ENCODE results near the gene CD7.

The CD7 gene

DNA sequence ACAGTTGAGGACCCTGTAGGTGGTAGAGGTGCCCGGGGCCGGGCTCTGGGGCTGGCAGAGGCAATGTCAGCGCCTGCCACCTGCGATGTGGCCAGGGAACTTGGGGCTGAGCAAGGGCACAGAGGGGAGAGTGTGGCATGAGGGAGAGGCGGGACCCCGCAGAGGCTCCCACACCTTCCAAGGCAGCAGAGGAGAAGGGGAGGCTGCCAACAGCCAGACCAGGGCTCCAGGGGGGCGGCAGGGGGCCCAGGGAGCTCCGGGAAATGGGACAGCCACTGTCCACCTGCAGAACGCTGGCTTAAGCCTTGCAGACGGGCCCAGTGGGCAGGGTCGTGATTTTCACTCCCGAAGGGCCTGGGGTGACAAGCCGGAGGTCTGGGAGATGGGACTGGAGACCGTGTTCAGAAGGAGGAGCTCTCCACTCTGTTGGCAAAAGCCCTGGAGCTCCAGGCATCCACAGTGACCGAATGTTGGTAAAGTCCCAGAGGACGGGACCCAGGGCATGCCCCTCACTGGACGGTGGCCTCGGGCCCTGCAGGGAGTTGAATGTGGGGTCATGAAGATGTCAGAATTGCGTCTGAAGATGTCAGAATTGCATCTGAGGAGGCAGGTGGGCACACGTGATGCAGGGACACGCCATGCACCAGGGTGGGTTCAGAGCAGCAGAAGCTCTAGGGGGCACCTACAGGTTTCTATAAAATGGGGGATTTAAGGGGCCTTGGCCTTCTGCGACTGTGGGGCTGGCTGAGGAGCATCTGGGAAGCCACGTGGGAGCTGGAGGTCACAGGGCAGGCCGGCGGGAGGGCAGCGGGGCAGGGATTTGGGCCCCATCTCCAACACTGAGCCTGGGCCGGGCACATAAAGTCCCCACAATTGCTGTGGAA lies 18.6 kb downstream of the CD7 start:
- no peak for DNase-seq (ENCODE audit: low spot score)

DNA sequence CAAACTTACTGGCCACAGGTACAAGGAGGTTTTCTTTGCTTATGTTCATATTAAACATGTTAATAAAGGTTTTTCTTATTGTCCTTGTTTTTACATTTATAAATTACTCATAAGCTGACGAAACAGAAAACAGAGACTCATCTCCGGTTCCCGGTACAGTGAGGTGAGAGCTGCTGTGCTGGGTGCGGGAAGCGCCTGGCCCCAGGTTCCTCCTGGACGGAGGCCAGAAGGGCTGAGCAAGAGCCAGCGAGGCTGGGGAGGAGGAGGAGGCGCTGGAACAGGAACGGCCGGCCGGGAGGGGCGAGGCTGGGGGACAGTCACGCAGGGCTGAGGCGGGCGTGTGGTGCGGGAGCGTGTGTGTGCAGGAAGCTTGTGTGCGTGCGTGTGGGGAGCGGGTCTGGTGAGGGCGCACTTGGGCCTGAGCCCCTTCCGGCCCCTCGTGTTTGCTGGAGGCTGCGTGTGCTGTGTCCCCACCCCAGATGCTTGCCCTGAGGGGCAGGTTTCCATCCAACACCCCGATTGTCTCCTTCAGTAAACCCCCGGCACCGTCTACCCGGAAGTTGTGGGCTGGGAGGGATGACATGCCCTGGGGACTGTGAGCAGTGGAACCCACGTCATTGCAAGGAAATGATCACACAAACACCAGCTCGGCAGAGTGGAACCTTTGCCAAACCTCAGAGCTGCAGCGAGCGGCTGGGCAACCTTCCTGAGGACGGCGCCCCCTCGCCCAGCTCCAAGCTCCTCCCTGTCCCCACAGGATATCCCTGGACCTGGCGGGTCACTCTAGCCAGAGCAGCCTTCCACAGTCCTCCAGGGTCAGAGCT lies 19.5 kb downstream of the CD7 start:
- DNase-seq (ENCODE audit: low spot score) = no peak

DNA sequence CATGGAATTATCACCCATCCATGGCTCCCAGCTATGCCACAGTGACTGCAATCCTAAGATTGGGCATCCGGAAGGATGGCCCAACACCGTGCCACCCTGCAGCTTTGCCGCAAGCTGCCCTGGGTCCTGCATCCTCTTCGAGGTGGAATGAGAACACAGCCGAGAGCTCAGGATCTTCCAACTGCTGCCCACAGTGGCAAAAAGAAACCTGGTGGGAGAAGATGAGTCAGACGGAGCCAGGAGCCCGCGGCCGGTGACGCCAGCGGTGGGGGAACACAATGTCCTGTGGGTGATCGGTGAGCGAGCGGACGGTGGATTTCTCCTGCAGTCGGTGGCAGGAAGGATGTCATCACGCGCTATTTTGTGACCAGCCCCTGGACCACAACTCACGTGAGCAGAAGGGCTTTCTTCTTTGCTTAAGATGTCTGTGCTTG lies 20.1 kb downstream of the CD7 start:
- no peak for DNase-seq (ENCODE audit: low spot score)

DNA sequence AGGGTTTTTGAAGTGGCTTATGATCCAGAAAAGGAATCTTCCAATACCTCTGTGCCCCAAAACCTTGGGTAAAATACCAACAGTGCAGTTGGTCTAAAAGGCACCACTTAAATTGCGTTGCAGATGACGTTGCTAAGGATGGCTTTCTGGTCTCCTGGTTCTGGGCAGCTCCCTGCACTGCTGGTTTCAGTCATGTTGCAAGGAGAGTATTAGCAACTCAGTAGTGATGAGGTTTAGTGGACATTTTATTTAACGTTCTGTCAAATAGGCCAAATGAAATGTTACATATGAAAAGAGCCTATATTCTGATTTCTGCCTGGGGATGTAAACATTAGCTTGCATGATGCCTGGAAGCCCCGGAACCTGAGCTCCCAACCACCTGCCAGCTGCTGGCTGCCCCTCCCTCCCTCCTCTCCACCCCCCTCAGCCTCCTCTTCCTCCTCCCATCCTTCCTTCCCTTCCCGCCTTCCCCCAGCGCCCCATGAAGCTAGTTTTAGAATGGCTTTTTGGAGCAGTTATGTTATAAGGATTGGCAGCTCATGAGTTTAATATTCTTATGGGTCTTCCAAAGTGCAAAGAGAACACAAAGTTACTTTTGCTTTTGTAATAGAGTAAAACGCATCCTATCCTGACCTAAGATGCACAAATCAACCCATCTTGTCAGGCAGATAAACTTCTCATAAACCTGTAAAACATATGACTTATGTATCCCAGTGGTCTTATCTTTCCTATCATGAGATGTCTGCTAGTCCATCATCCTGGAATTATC lies 20.7 kb downstream of the CD7 start:
- DNase-seq (ENCODE audit: low spot score) = no peak

DNA sequence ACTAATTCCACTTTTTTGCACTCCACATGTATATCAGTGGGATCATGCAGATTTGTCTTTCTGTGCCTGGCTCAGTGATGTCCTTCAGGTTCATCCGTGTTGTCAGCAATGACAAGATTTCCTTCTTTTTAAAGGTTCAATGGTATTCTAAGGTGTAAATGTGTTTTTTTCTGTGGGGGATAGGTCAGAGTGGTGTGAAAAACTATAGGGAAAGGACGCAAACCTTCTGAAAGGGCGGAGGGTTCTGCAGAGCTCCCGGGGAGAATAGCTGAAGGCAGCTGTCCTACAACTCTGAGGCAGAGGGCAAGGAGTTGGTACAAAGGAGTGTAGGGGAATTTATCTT lies 22.0 kb downstream of the CD7 start:
- DNase-seq (ENCODE audit: low spot score) = no peak

DNA sequence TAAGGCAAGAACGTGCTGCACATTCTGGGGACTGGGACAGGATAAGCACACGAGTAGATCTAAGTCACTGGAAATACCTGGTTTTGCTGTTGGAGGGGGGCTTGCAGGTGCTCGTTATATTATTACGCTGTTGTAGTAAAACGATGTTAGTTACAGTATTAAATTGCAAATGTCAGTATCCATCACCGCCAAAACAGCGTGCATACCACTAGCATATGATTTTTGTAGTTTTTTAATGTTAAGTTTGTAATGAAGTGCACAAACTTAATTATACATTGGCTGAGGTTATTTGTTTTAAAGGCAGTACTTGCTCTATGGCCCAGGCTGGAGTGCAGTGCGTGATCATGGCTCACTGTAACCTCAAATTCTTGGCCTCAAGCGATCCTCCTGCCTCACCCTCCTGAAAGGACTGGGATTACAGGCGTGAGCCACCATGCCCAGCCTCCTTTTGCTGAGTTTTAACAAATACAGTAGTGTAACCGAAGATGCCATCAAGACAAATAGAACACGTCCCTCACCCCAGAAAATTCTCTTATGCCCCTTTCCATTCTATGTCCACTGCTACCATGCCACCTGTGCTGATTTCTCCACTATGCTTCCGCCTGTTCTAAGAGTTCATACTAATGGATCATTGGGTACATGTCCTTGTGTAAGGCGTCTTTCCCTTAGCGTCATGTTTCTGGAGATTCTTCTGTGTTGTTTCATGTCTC lies 23.2 kb downstream of the CD7 start:
- no peak for DNase-seq (ENCODE audit: low spot score)

DNA sequence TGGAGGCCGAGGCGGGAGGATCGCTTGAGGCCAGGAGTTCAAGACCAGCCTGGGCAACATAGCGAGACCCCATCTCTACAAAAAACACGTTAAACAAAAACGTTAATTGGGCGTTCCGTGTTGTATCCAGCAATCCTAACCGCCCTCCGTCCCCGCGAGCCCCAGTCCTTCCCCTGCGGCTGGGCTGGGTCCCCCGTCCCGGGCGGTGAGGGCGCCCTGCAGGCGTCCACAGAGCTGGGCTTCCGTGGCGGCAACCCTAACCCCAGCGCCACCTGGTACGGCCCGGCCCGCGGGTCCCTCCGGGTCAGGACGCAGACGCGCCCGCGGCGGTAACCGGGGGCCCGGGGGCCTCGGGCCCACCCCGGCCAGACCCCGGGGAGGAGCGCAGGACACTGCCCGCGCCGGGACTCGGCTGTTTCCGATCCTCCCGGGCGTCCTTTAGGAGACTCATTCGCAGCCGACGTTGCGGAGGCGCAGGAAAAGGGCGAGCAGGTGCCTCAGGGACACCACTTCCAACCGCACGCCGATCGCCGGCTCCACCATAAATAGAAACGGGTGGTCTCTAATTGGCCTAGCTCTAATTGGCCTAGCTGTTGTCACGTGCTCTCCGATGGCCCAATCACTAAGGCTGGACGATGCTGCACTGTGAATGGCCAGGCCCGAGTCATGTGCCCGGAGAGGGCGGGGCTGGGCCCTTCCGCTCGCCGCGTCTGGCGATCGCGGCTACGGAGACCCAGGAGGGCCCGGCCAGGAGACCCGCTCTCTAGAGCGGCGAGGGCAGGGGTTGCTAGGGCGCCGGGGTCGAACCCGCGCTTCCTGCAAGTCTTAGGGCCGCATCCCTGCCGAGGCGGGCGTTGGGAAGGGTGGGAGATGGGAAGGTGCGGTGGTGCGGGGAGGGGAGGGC lies 24.9 kb downstream of the CD7 start:
- peak; percentile 99 for DNase-seq (ENCODE audit: low spot score)

DNA sequence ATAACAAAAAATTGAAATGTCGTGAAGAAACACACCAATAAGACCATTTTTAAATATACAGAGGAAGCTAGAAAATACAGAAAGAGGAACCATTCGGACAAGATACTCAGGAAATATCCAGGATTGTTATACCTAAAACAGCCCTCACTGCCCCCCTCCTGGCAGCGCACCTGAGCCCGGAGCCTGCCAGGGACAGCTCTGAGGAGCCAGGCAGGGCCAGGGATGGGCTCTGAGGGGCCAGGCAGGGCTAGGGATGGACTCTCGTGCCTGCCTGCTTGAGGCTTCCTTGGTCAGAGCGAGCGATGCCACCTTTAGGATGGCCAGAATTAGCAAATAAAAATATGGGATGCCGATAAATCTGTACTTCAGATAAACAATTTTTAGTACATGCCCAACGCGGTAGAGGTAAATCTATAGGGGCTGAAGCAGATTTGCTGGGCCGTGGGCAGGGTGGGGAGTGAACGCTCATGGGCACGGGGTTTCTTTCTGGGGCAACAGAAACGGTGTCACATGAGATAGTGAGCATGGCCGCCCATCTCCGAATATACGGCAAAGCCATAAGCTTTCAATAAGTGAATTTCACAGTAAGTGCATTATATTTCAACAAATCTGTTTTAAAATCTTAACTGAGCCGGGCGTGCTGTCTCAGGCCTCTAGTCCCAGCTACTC lies 25.7 kb downstream of the CD7 start:
- no peak for DNase-seq (ENCODE audit: low spot score)

DNA sequence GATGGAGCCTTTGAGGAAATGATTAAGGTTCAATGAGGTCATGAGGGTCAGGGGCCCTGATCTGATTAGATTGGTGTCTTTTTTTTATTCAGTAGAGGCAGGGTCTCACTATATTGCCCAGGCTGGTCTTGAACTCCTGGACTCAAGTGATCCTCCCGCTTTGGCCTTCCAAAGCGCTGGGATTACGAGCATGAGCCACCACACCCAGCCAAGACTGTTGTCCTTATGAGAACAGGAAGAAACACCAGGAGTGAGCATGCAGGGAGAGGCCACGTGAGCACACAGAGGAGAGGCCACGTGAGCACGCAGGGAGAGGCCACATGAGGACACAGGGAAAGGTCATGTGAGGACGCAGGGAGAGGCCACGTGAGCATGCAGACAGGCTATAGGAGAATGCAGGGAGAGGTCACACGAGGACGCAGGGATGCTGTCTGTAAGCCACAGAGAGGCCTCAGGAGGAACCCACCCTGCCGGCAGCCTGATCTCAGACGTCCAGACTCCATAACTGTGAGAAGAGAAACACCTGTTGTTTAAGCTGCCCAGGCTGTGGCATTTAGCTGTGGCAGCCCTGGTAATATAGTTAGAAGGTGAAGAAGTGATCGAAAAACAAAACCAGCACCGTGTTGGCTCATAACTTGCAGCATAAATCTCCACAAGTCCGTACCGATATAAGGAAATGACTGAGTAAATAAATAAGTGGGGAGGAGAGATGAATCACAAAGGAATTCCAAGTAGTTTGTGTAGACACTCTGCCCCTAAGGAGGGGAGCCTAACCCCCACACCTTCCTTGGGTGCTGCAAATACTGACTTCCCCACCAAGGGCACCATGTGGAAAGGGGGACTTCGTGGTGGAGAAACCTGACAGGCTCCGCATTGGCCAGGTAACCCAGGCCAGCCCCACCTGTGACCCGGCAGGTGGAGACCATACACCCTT lies 29.3 kb downstream of the CD7 start:
- DNase-seq (ENCODE audit: low spot score) = peak; percentile 80

DNA sequence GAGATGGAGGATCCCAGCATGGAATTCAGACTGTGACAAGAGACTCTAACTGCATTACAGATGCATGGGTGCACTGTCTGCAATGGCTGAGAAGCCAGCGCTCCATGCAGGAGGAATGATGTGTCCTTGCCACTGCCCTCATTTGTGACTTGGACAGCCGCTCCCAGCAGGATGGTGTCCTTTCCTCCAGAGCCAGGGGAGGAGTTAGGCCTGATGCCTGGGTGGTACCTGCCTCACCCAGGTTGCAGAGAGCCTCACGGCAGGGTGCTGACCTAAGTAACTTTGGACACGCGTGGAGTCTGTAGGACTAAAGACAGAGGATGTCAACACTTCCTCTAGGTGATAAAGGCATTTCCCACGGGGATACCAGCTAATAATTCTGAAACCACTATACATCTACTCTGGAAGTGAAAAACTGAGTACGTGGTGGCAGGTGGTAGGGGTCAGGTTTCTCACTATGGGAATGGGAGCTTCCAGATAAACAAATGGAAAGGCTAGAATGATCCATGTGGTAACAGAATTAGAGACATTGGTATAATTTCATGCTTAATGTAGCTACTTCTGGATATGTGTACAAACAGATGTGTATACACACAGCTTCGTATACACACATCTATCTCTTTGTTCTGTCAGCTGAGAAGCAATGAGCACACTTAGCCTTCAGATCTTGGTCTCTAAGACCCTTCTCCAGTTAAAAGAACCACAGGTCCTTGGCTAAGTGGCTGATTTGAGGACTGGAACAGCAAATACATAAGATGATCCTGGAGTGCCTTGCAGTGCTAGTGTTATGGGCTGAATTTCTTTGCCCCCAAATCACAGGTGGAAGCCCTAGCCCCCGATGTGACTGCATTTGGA lies 30.2 kb downstream of the CD7 start:
- no peak for DNase-seq (ENCODE audit: low spot score)

DNA sequence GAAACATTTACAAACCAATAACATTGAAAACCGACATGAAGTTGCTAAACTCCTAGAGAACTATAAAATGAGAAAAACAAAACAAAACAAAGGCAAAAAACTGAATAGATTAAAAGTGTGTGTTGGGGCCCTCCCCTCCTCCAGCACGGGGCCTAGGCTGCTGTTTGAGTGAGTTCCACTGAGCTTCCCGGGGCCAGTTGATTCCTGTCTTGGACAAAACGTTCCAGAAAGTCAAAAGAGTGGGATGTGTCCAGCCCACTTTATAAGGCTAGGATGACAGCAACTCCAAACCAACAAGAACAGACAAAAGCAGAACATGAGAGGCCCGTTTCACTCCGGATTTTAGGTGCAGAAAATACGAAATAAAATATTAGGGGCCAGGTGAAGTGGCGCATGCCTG lies 32.3 kb downstream of the CD7 start:
- no peak for DNase-seq (ENCODE audit: low spot score)

DNA sequence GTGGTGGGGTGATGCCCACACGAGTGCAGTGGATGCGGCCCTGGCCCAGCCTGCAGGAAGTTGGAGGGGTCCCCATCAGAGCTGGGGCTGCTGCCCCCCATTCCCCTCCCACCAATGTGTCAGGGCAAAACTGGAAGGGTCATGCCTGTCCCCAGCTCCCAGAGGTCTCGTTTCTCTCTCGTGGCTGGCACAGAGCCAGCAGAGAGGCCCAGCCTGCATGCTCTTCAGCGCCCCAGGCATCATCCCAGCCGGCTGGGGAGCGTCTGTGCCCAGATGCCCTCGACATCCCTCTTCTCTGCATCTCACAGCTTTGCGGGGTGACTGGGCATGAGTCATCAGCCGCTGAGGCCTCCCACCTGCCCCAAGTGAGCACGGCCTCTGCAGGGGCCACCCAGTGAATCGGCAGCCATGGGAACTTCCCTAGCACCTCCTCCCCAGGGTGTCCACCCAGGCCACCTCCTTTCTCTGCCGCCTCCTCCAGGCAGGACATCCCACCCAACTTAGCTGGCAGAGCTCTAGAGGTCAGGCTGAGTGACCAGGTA lies 34.1 kb downstream of the CD7 start:
- DNase-seq (ENCODE audit: low spot score) = no peak

DNA sequence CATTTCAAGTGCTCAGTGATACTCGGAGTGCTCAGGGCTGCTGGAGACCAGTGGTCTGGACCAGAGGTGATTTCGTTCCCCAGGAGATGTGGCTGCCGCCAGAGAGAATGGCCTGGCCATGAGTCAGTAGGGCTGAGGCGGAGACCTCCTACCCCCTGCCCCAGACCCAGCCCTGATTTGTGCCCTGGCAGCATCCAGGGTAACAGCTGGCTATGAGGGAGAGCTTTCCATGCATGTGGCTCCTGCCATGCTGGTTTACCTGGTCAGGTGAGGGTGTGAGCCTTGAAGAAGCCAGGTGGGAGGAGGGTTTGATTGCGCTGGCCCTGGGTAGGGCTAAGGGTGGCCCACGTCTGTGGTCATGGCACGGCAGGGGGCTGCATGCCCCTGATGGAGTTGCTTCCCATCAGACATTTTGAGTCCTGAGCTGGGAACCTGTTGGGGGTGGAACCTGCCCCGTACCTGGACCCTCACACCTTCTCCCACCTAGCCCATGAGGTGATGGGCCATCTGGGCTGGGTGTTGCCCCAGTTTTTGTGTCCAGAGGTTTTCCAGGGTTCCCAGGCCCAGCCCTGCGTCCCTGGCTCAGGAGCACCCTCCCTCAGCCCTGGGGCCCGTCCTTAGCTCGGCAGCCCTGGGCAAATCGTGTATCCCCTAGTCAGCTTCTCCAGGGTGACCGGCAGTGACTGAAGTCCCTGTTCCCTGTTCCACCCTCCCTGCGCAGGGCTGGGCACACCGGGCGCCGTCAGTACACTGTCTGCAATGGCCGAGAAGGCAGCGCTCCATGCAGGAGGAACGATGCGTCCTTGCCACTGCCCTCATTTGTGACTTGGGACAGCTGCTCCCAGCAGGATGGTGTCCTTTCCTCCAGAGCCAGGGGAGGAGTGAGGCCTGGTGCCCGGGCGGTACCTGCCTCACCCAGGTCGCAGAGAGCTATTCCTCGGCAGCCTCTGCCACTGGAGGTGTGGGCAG lies 34.9 kb downstream of the CD7 start:
- DNase-seq (ENCODE audit: low spot score) = no peak

DNA sequence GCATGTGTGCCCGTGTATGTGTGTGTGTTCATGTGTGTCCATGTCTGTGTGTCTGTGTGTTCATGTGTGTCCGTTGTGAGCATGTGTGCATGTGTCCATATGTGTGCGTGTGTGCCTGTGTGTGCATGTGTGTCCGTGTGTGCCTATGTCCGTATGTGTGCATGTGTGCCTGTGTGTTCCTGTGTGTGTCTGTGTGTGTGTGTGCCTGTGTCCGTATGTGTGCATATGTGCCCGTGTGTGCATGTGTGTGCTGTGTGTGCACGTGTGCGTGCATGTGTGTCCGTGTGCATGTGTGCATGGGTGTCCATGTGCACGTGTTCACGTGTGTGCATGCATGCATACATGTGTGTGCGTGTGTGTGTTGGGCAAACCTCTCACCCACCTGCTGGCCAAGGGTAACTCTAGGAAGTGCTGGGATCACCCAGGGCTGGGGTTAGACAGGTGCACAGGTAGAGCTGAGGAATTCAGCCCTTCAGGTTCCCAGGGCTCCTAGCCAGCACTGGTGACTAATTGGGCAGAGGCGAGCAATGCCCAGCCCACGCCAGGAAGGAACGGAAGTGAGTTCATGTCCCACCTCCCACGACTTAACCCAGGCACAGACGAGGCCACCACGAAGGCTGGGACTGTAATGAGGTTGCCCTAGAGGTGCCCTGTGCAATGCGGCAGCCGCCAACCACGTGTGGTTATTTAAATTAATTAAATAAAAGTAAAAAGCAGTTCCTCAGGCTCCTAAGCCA lies 35.7 kb downstream of the CD7 start:
- no peak for DNase-seq (ENCODE audit: low spot score)

DNA sequence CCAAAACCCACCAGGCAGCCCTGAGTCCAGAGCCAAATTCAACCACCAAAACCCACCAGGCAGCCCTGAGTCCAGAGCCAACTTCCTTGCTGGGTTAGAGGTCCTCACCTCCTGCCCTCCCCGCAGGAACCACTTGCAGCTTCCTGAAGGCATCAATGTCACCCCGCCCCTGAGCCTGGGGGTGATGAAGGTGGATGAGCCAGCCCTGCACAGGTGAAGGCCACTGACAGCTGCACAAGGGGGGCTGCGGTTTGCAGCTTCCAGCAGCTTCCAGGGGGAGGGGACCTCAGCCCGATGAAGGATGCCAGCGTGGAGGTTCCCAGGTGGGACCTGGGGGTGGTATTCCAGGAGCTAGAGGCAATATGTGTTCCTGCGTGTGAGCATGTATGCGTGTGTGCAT lies 36.3 kb downstream of the CD7 start:
- no peak for DNase-seq (ENCODE audit: low spot score)

DNA sequence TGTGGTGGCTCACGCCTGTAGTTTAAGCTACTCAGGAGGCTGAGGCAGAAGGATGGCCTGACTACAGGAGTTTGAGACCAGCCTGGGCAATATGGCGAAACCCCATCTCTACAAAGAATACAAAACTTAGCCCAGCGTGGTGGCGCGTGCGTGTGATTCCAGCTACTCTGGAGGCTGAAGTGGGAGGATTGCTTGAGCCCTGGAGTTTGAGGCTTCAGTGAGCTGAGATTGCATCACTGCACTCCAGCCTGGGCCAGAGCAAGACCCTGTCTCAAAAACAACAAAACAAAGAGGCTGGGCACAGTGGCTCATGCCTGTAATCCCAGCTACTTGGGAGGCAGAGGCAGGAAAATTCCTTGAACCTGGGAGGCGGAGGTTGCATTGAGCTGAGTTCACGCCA lies 36.9 kb downstream of the CD7 start:
- no peak for DNase-seq (ENCODE audit: low spot score)

Data from HuH-7 (cell line).